NCI-H1436 (cell line): ENCODE data around the gene FAIM.
"Not testable (repeated sequence)": the region's sequence is repeated elsewhere in the genome, so short reads cannot be mapped to it uniquely, and the experiment has no call there.

Experiments
- DNase-seq: peaks from one replicate; lab custom pipeline; 2025; lab: John Stamatoyannopoulos, UW

Gene FAIM

GRCh38 chr3:138680974-138681373 lies 72.4 kb downstream of the FAIM start:
- not testable (repeated sequence) for DNase-seq

- no peak for DNase-seq
These were observed 73.1 kb downstream of the FAIM start for GRCh38 chr3:138681463-138682220.

GRCh38 chr3:138682648-138683047 lies 74.1 kb downstream of the FAIM start:
- DNase-seq, result no peak
